ENCODE data around the gene DCTN2. TPM values are rescaled to one million over a fixed set of nuclear protein-coding genes. Genes with fewer than 3 reads are reported as not detected.
A peak's percentile ranks its signal among the peaks of the same experiment; 100 is the strongest.
"Not testable (repeated sequence)": the region's sequence is repeated elsewhere in the genome, so short reads cannot be mapped to it uniquely, and the experiment has no call there.

The DCTN2 gene
- total RNA-seq, 4 donors from 2014 or later = 164 to 199 (median 193) TPM

- H3K27me3 ChIP-seq = no peaks in the 10 kb centered on the region
- no peaks in the 10 kb centered on the region for H3K9me3 ChIP-seq
- DNase-seq = no peak
- intact Hi-C loops (cut with DNase I) = no loop called here
- H3K27ac ChIP-seq = peak overlapping the region in 2 of 3 donors; percentile 7 to 97
- WGBS, 2 donors = 0 to 38% methylated on average over 1 of the region's 1 CpG
- peaks cover 30 to 40% of the 10 kb centered on the region in 2 donors for H3K4me1 ChIP-seq
- no peak overlapping the region for H3K4me3 ChIP-seq (replicated peaks in 1 of 3)
- H3K36me3 ChIP-seq = peaks cover 44% of the 10 kb centered on the region in 2 donors
- TF ChIP-seq CTCF (IDR thresholded peaks at IDR 0.05) (no peak), POLR2A (IDR thresholded peaks at IDR 0.05) (no peak)
Observed at GRCh38 chr12:57517187-57517586, 29.8 kb downstream of the DCTN2 start.

GRCh38 chr12:57516617-57517153, 30.3 kb downstream of the DCTN2 start:
- H3K4me1 ChIP-seq = peaks cover 25 to 35% of the 10 kb centered on the region in 2 donors
- TF ChIP-seq CTCF (IDR thresholded peaks at IDR 0.05) = no peak
- TF ChIP-seq POLR2A (IDR thresholded peaks at IDR 0.05) = no peak
- H3K9me3 ChIP-seq = no peaks in the 10 kb centered on the region
- H3K4me3 ChIP-seq (replicated peaks in 1 of 3) = no peak overlapping the region
- peak overlapping the region in 2 of 3 donors; percentile 7 to 97 for H3K27ac ChIP-seq
- 90% methylated on average over 11 of the region's 11 CpGs for WGBS, 2 donors
- H3K27me3 ChIP-seq = no peaks in the 10 kb centered on the region
- H3K36me3 ChIP-seq = peaks cover 45 to 49% of the 10 kb centered on the region in 2 donors
- intact Hi-C loops (cut with DNase I) = no loop called here
- DNase-seq = no peak

- Histone ChIP-seq H3K4me3 (replicated peaks in 1 of 3) (no peak overlapping the region), H3K36me3 (peaks cover 45 to 51% of the 10 kb centered on the region in 2 donors), H3K27me3 (no peaks in the 10 kb centered on the region), H3K27ac (no peak overlapping the region), H3K9me3 (no peaks in the 10 kb centered on the region), H3K4me1 (peaks cover 19 to 29% of the 10 kb centered on the region in 2 donors)
- 85 to 90% methylated on average over 11 of the region's 11 CpGs for WGBS, 2 donors
- DNase-seq = no peak
- intact Hi-C loops (cut with DNase I) = no loop called here
- no peak for TF ChIP-seq CTCF (IDR thresholded peaks at IDR 0.05)
- no peak for TF ChIP-seq POLR2A (IDR thresholded peaks at IDR 0.05)
Observed at GRCh38 chr12:57515934-57516541, 31.0 kb downstream of the DCTN2 start.

GRCh38 chr12:57515408-57515933, 31.5 kb downstream of the DCTN2 start:
- no peak for DNase-seq
- WGBS, 2 donors = 83 to 86% methylated on average over 3 of the region's 3 CpGs
- Histone ChIP-seq H3K36me3 (peaks cover 45 to 51% of the 10 kb centered on the region in 2 donors), H3K27me3 (no peaks in the 10 kb centered on the region), H3K9me3 (no peaks in the 10 kb centered on the region), H3K4me1 (peaks cover 17 to 26% of the 10 kb centered on the region in 2 donors), H3K4me3 (replicated peaks in 1 of 3) (no peak overlapping the region), H3K27ac (no peak overlapping the region)
- intact Hi-C loops (cut with DNase I) = no loop called here
- TF ChIP-seq POLR2A (IDR thresholded peaks at IDR 0.05) (no peak), CTCF (IDR thresholded peaks at IDR 0.05) (no peak)

- intact Hi-C loops (cut with DNase I) = no loop called here
- H3K4me1 ChIP-seq = peaks cover 17 to 26% of the 10 kb centered on the region in 2 donors
- peaks cover 47 to 51% of the 10 kb centered on the region in 2 donors for H3K36me3 ChIP-seq
- H3K9me3 ChIP-seq = no peaks in the 10 kb centered on the region
- 83 to 88% methylated on average over 9 of the region's 9 CpGs for WGBS, 2 donors
- H3K27me3 ChIP-seq = no peaks in the 10 kb centered on the region
- H3K27ac ChIP-seq = no peak overlapping the region
- no peak overlapping the region for H3K4me3 ChIP-seq (replicated peaks in 1 of 3)
- TF ChIP-seq POLR2A (IDR thresholded peaks at IDR 0.05) (no peak), CTCF (IDR thresholded peaks at IDR 0.05) (no peak)
- no peak for DNase-seq
Observed at GRCh38 chr12:57514720-57515407, 32.1 kb downstream of the DCTN2 start.

- peaks cover 17 to 24% of the 10 kb centered on the region in 2 donors for H3K4me1 ChIP-seq
- H3K27ac ChIP-seq; H3K4me3 ChIP-seq (replicated peaks in 1 of 3); DNase-seq; H3K9me3 ChIP-seq; intact Hi-C loops (cut with DNase I); H3K27me3 ChIP-seq: not testable (repeated sequence)
- H3K36me3 ChIP-seq = peaks cover 51 to 53% of the 10 kb centered on the region in 2 donors
- 95 to 97% methylated on average over 9 of the region's 9 CpGs for WGBS, 2 donors
Observed at GRCh38 chr12:57514246-57514645, 32.7 kb downstream of the DCTN2 start.

GRCh38 chr12:57513677-57514076, 33.3 kb downstream of the DCTN2 start:
- intact Hi-C loops (cut with DNase I); H3K27me3 ChIP-seq; H3K9me3 ChIP-seq; DNase-seq; H3K4me3 ChIP-seq (replicated peaks in 1 of 3); H3K27ac ChIP-seq: not testable (repeated sequence)
- WGBS, 2 donors = 81 to 93% methylated on average over 6 of the region's 6 CpGs
- Histone ChIP-seq H3K4me1 (peaks cover 11 to 19% of the 10 kb centered on the region in 2 donors), H3K36me3 (peaks cover 51 to 54% of the 10 kb centered on the region in 2 donors)

Data from thyroid gland (tissue), 4 donors.